Measurements from ENCODE around the gene ZRANB3.

GRCh38 chr2:135424849-135425248 is 106.2 kb downstream of the ZRANB3 start:
- TF ChIP-seq CTCF (conservative IDR thresholded peaks at IDR 0.05; ENCODE audit: low read depth in 2 of 2) (no peak), EZH2 (IDR thresholded peaks at IDR 0.05; ENCODE audit: low read depth, unreplicated experiment) (no peak), ZNF331 (CRISPR knock-in tag; IDR thresholded peaks at IDR 0.05; ENCODE audit: low read depth) (no peak), POLR2AphosphoS5 (IDR thresholded peaks at IDR 0.05; ENCODE audit: low read depth) (no peak), CREB1 (CRISPR knock-in tag; IDR thresholded peaks at IDR 0.05; ENCODE audit: low read depth) (no peak), EZH2phosphoT487 (IDR thresholded peaks at IDR 0.05; ENCODE audit: unreplicated experiment) (no peak), NANOG (IDR thresholded peaks at IDR 0.05; ENCODE audit: borderline replicate concordance) (no peak)

Data from GM23338 (cell line).